ENCODE data around the gene MAGEA10. TPM values are rescaled to one million over a fixed set of nuclear protein-coding genes. Genes with fewer than 3 reads are reported as not detected.
"Not testable (repeated sequence)": the region's sequence is repeated elsewhere in the genome, so short reads cannot be mapped to it uniquely, and the experiment has no call there.

Gene MAGEA10
- total RNA-seq, 2 experiments from 2014 or later: not detected

DNA sequence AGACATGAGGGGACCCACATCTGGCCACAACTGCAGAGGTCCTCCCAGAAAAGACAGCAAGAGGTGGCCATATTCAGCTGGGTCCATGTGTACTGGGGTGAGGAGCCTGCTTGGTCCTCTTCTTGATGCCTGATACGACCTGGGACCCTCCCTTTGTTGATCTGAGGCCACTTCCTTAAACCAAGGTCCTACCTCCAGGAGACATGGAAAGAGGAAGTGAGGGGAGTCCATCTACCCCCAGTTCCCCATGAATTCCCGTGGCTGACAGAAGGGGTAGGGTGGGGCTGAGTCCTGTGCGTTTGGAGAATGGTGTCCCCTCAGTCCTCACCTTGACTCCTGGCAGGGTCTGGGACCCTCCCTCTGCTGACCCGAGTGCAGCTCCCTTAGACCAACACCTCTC lies 2.1 kb downstream of the MAGEA10 start:
- no peak for DNase-seq

GRCh38 chrX:152131525-152131924 lies 6.9 kb downstream of the MAGEA10 start:
- CTCF ChIA-PET: no interaction called here
- Mint-ChIP-seq H3K9me3 (no peaks in the 10 kb centered on the region), H3K27me3 (no peaks in the 10 kb centered on the region), H3K4me1 (ENCODE audit: low read depth) (no peaks in the 10 kb centered on the region), H3K36me3 (ENCODE audit: low read depth) (no peaks in the 10 kb centered on the region), H3K27ac (no peak overlapping the region), H3K4me3 (no peak overlapping the region)
- Histone ChIP-seq H3K4me1 (ENCODE audit: insufficient read depth, low read length) (no peaks in the 10 kb centered on the region), H3K27me3 (ENCODE audit: control insufficient read depth in 1 of 2, insufficient read depth in 2 of 2, low read length in 2 of 2) (no peaks in the 10 kb centered on the region), H3K9me3 (ENCODE audit: control insufficient read depth in 1 of 2, insufficient read depth in 1 of 2, low read length in 2 of 2) (no peaks in the 10 kb centered on the region), H3K36me3 (ENCODE audit: insufficient read depth, low read length) (no peaks in the 10 kb centered on the region), H3K4me3 (ENCODE audit: low read length) (no peak overlapping the region), H3K27ac (ENCODE audit: low read depth in 1 of 2, low read length in 2 of 2) (no peak overlapping the region)
- TF ChIP-seq CTCF (IDR thresholded peaks at IDR 0.05): no peak
- POLR2A ChIA-PET: no interaction called here
- DNase-seq (no peak), ATAC-seq (ENCODE audit: poor library complexity) (no peak)
- intact Hi-C loops (cut with DNase I, micrococcal nuclease): no loop called here

More for the DNA sequence above, 2.1 kb downstream of the MAGEA10 start:
- Histone ChIP-seq H3K36me3 (ENCODE audit: insufficient read depth, low read length) (no peaks in the 10 kb centered on the region), H3K4me3 (ENCODE audit: low read length) (no peak overlapping the region), H3K27ac (ENCODE audit: low read depth in 1 of 2, low read length in 2 of 2) (no peak overlapping the region), H3K27me3 (ENCODE audit: control insufficient read depth in 1 of 2, insufficient read depth in 2 of 2, low read length in 2 of 2) (no peaks in the 10 kb centered on the region), H3K4me1 (ENCODE audit: insufficient read depth, low read length) (no peaks in the 10 kb centered on the region), H3K9me3 (ENCODE audit: control insufficient read depth in 1 of 2, insufficient read depth in 1 of 2, low read length in 2 of 2) (no peaks in the 10 kb centered on the region)
- POLR2A ChIA-PET: no interaction called here
- no peaks in the 10 kb centered on the region for H3K36me3 Mint-ChIP-seq (ENCODE audit: low read depth)
- no peaks in the 10 kb centered on the region for H3K4me1 Mint-ChIP-seq (ENCODE audit: low read depth)
- intact Hi-C loops (cut with DNase I, micrococcal nuclease): no loop called here
- no peak overlapping the region for H3K4me3 Mint-ChIP-seq
- no peak for TF ChIP-seq CTCF (IDR thresholded peaks at IDR 0.05)
- H3K27me3 Mint-ChIP-seq: no peaks in the 10 kb centered on the region
- CTCF ChIA-PET: no interaction called here
- ATAC-seq (ENCODE audit: poor library complexity): no peak
- H3K27ac Mint-ChIP-seq: no peak overlapping the region
- H3K9me3 Mint-ChIP-seq: no peaks in the 10 kb centered on the region

DNA sequence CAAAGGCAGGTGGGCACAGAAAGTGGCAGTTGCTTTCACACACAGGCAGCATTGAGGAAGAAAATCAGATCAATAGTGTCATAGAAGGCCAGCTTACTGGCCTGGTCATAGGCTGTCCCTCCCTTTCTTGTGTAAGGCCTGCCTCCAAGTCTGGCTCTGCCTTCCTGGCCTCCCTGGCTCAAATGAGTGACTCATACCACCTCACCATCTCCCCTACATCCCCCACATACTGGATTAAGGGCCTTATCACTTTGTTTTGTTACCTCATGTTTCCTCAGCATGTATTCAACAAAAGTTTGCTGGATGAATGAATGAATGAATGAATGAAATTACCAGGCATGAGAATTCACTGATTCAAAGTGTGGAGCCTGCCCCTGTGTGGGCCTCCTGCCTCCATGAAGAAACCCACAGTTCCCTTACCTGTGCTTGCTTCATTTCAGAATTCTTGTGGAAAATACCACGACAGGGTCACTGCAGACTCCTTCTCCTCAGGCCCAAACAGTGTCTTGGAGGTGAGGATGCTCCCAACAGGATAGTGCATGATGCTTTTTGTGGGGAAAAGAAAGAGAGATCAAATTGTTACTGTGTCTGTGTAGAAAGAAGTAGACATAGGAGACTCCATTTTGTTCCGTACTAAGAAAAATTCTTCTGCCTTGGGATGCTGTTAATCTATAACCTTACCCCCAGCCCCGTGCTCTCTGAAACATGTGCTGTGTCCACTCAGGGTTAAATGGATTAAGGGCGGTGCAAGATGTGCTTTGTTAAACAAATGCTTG lies 9.1 kb downstream of the MAGEA10 start:
- H3K4me1 Mint-ChIP-seq (ENCODE audit: low read depth); H3K4me1 ChIP-seq (ENCODE audit: insufficient read depth, low read length); ATAC-seq (ENCODE audit: poor library complexity); H3K36me3 ChIP-seq (ENCODE audit: insufficient read depth, low read length); H3K4me3 Mint-ChIP-seq; POLR2A ChIA-PET; H3K4me3 ChIP-seq (ENCODE audit: low read length); DNase-seq; intact Hi-C loops (cut with DNase I, micrococcal nuclease); H3K27ac ChIP-seq (ENCODE audit: low read depth in 1 of 2, low read length in 2 of 2); CTCF ChIA-PET; H3K36me3 Mint-ChIP-seq (ENCODE audit: low read depth); H3K27me3 ChIP-seq (ENCODE audit: control insufficient read depth in 1 of 2, insufficient read depth in 2 of 2, low read length in 2 of 2); H3K9me3 Mint-ChIP-seq; H3K27me3 Mint-ChIP-seq; H3K27ac Mint-ChIP-seq; H3K9me3 ChIP-seq (ENCODE audit: control insufficient read depth in 1 of 2, insufficient read depth in 1 of 2, low read length in 2 of 2): not testable (repeated sequence)

DNA sequence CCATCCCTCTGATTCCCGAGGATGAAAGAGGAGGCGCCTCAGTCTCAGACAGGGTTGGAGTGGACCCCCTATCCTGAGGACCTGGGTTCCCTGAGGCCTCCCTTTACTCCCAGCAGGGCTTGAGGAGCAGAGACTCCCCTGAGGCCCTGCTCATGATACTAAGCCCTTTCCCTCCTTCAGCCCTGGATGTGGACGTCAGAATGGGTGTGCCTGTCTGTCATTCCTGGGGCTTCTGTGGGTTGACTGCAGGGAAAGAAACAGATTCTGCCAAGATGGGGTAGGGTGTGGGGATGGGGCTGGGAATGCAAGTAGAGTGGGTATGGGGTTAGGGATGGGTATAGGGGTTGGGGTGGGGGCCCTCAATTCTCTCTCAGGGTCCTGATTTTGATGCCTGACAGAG lies 21.1 kb downstream of the MAGEA10 start:
- ChIA-PET POLR2A (no interaction called here), CTCF (no interaction called here)
- DNase-seq: no peak
- Histone ChIP-seq H3K27me3 (ENCODE audit: control insufficient read depth in 1 of 2, insufficient read depth in 2 of 2, low read length in 2 of 2) (no peaks in the 10 kb centered on the region), H3K4me3 (ENCODE audit: low read length) (no peak overlapping the region), H3K4me1 (ENCODE audit: insufficient read depth, low read length) (no peaks in the 10 kb centered on the region), H3K36me3 (ENCODE audit: insufficient read depth, low read length) (no peaks in the 10 kb centered on the region), H3K9me3 (ENCODE audit: control insufficient read depth in 1 of 2, insufficient read depth in 1 of 2, low read length in 2 of 2) (peaks cover 0 to 3% of the 10 kb centered on the region in 2 experiments), H3K27ac (ENCODE audit: low read depth in 1 of 2, low read length in 2 of 2) (no peak overlapping the region)
- no peak for TF ChIP-seq CTCF (IDR thresholded peaks at IDR 0.05)
- no peaks in the 10 kb centered on the region for H3K36me3 Mint-ChIP-seq (ENCODE audit: low read depth)
- H3K27ac Mint-ChIP-seq: no peak overlapping the region
- intact Hi-C loops (cut with DNase I, micrococcal nuclease): no loop called here
- H3K27me3 Mint-ChIP-seq: no peaks in the 10 kb centered on the region
- no peaks in the 10 kb centered on the region for H3K4me1 Mint-ChIP-seq (ENCODE audit: low read depth)
- ATAC-seq (ENCODE audit: poor library complexity): no peak
- H3K4me3 Mint-ChIP-seq: no peak overlapping the region
- H3K9me3 Mint-ChIP-seq: no peaks in the 10 kb centered on the region

Data from CD4-positive, alpha-beta T cell (primary cell).